A673 (cell line): ENCODE data around the gene SLC12A7. TPM values are rescaled to one million over a fixed set of nuclear protein-coding genes. Genes with fewer than 3 reads are reported as not detected.

Experiments
- BruUV-seq: library from RNA; stranded (reverse); fragments of 400-500 nt; replicated peaks from 2 replicates; lab custom pipeline; 2021; lab: Mats Ljungman, UMichigan
- CTCF ChIA-PET: fragments of 300-600 bp; sonication (Branson Sonifier 250); formaldehyde crosslinking; loops from one replicate; lab custom pipeline; 2022; ENCODE audit warnings: antibody characterized with exemption; lab: Charles Lee
- POLR2A ChIA-PET: fragments of 300-600 bp; sonication (Branson Sonifier 250); formaldehyde crosslinking; loops from one replicate; lab custom pipeline; 2022; ENCODE audit warnings: antibody characterized with exemption; ENCODE audit not compliant: low non-redundant PET; lab: Charles Lee
- DNase-seq: peaks from one replicate; pipeline ENCODE4 v3.0.0-alpha.2; 2015; ENCODE audit warnings: low spot score
- H3K27ac ChIP-seq: fragments of 200-600 bp; sonication (generic); 2 replicates; pipeline ENCODE4 v1.5.1; 2016; ENCODE audit warnings: mixed run types, low read depth, mild to moderate bottlenecking, mixed read lengths, antibody characterized with exemption, low read length; ENCODE audit not compliant: poor library complexity, severe bottlenecking
- H3K27me3 ChIP-seq: fragments of 200-600 bp; sonication (generic); replicated peaks from 2 replicates; pipeline ENCODE4 v1.6.1; 2017; ENCODE audit warnings: mixed run types, low read depth, mild to moderate bottlenecking, mixed read lengths, antibody characterized with exemption, low read length; ENCODE audit not compliant: insufficient read depth, poor library complexity
- H3K36me3 ChIP-seq: fragments of 200-600 bp; sonication (generic); 2 replicates; pipeline ENCODE4 v1.6.1; 2016; ENCODE audit warnings: mixed run types, mild to moderate bottlenecking, mixed read lengths, antibody characterized with exemption, low read length; ENCODE audit not compliant: insufficient read depth, poor library complexity, severe bottlenecking
- H3K4me1 ChIP-seq: fragments of 200-600 bp; sonication (generic); 2 replicates; pipeline ENCODE4 v1.6.1; 2017; ENCODE audit warnings: mixed run types, mild to moderate bottlenecking, mixed read lengths, antibody characterized with exemption, low read length; ENCODE audit not compliant: insufficient read depth, poor library complexity, severe bottlenecking
- H3K4me3 ChIP-seq: fragments of 200-600 bp; sonication (generic); 2 replicates; pipeline ENCODE4 v1.5.1; 2016; ENCODE audit warnings: low read depth, mixed run types, mild to moderate bottlenecking, mixed read lengths, low read length; ENCODE audit not compliant: poor library complexity, severe bottlenecking
- H3K9me3 ChIP-seq: fragments of 200-600 bp; sonication (generic); 2 replicates; pipeline ENCODE4 v1.6.1; 2016; ENCODE audit warnings: mixed run types, low read depth, mild to moderate bottlenecking, mixed read lengths, antibody characterized with exemption, low read length; ENCODE audit not compliant: poor library complexity, severe bottlenecking
- EZH2 ChIP-seq: fragments of 200-600 bp; sonication (generic); IDR thresholded peaks from 2 replicates; pipeline ENCODE4 v1.6.1; 2017; ENCODE audit warnings: borderline replicate concordance, low read depth, mild to moderate bottlenecking, mixed read lengths, antibody characterized with exemption, low read length; ENCODE audit not compliant: poor library complexity, severe bottlenecking
- intact Hi-C: fragments of 100-400 bp; cut with micrococcal nuclease; formaldehyde crosslinking; loops from one replicate; pipeline ENCODE4 v1.10.0; 2022; ENCODE audit not compliant: unreplicated experiment
- total RNA-seq: library from RNA; stranded (reverse); gene quantifications from 2 replicates; pipeline ENCODE4 v1.2.3, GENCODE V29; 2021
- TF ChIP-seq, protein P1 (sequence below): fragments of 300-800, 200-600 bp; sonication (generic); conservative IDR thresholded peaks from 2 replicates; pipeline ENCODE4 v1.5.1; 2017; ENCODE audit warnings: low read depth, mild to moderate bottlenecking, antibody characterized with exemption, low read length, moderate library complexity, mixed read lengths

SLC12A7 gene
- total RNA-seq, 1 experiment from 2014 or later, result 45.2 TPM

DNA sequence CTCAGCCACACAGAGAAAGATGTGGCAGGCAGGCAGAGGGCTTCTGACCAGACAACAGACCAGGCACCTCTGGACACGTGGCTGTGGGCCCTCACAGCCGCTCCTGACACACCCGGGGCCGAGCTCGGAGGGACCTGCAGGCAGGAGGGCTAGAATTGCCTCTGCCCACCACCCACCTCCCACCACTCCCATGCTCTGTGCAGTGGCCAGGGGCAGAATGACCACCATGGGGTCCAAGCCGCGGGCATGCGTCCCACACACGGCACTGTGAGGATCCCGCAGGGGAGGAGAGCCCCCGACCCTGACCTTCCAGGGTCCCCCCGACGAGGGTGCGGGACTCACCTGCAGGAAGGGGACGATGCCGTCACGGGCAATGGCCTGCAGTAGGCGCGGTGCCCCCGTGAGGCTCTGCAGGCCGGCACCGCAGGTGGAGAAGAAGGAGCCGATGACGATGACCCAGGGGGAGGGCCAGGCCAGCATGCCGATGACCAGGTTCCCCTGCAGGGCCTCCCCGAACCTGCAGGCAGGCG, 34.3 kb downstream of the SLC12A7 start:
- TF ChIP-seq EZH2, result no peak
- TF ChIP-seq, protein P1, sequence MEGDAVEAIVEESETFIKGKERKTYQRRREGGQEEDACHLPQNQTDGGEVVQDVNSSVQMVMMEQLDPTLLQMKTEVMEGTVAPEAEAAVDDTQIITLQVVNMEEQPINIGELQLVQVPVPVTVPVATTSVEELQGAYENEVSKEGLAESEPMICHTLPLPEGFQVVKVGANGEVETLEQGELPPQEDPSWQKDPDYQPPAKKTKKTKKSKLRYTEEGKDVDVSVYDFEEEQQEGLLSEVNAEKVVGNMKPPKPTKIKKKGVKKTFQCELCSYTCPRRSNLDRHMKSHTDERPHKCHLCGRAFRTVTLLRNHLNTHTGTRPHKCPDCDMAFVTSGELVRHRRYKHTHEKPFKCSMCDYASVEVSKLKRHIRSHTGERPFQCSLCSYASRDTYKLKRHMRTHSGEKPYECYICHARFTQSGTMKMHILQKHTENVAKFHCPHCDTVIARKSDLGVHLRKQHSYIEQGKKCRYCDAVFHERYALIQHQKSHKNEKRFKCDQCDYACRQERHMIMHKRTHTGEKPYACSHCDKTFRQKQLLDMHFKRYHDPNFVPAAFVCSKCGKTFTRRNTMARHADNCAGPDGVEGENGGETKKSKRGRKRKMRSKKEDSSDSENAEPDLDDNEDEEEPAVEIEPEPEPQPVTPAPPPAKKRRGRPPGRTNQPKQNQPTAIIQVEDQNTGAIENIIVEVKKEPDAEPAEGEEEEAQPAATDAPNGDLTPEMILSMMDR, result no peak
- ChIA-PET POLR2A (no interaction called here), CTCF (no interaction called here)

DNA sequence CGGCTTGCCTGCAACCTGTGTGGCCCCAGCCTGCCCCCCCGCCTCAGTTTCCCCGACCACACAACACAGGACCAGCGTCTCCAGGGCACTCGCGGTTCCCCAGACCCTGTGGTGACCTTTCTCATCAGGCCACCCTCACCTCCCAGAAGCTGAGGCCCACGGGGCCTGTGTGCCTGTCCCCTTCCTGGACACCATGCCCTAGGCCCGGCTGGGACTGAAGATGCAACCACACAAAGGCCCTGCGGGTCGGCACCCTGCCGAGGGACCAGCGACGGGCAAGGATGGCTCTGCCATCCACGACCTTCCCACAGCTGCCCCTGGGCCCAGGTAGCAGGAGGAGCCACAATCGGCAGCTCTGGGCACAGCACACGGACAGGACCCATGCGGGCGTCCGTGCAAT, 34.8 kb downstream of the SLC12A7 start:
- TF ChIP-seq, protein P1, result no peak
- TF ChIP-seq EZH2, result no peak
- Histone ChIP-seq H3K36me3 (peaks cover 3% of the 10 kb centered on the region), H3K4me1 (no peaks in the 10 kb centered on the region), H3K27me3 (no peaks in the 10 kb centered on the region), H3K9me3 (no peaks in the 10 kb centered on the region), H3K27ac (no peak overlapping the region), H3K4me3 (no peak overlapping the region)
- intact Hi-C loops, result no loop called here
- no peak for DNase-seq
- BruUV-seq, result no TSS peak
- CTCF ChIA-PET, result no interaction called here
- POLR2A ChIA-PET, result no interaction called here

More for the DNA sequence above, 34.3 kb downstream of the SLC12A7 start:
- no peak for DNase-seq
- Histone ChIP-seq H3K27ac (no peak overlapping the region), H3K27me3 (no peaks in the 10 kb centered on the region), H3K36me3 (peaks cover 3% of the 10 kb centered on the region), H3K4me1 (no peaks in the 10 kb centered on the region), H3K4me3 (no peak overlapping the region), H3K9me3 (no peaks in the 10 kb centered on the region)
- intact Hi-C loops, result no loop called here
- no TSS peak for BruUV-seq

DNA sequence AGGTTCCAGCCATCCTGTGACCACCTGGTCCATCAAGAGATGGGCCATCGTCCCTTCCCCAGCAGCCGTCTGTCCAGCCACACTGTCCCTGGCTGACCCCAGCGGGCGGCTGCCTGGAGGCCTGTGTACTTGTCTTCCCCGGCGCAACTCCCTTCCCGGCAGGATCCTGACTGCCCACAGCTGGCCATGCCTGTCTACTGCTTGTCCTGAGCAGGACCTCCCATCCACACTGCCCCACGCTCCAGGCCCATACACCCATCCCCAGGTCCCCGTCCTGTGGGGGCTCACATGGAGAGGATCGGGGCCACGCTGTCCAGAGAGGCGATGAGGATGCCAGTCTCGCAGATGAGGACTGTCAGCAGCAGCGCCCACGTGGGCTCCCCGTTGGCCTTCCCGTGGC, 35.5 kb downstream of the SLC12A7 start:
- POLR2A ChIA-PET, result no interaction called here
- no TSS peak for BruUV-seq
- Histone ChIP-seq H3K36me3 (peaks cover 3% of the 10 kb centered on the region), H3K9me3 (no peaks in the 10 kb centered on the region), H3K4me3 (no peak overlapping the region), H3K27ac (no peak overlapping the region), H3K27me3 (no peaks in the 10 kb centered on the region), H3K4me1 (no peaks in the 10 kb centered on the region)
- TF ChIP-seq, protein P1, result no peak
- no peak for TF ChIP-seq EZH2
- no peak for DNase-seq
- intact Hi-C loops, result no loop called here
- CTCF ChIA-PET, result no interaction called here
